HG03196 (cell line): ENCODE results near the gene XXYLT1.

Experiments used
- ATAC-seq: cut with Tn5 transposase; IDR thresholded peaks from one replicate; pipeline ENCODE4 v1.9.1; 2021; ENCODE audit not compliant: unreplicated experiment

Gene XXYLT1

GRCh38 chr3:195251336-195252065 lies 19.5 kb downstream of the XXYLT1 start:
- ATAC-seq, result no peak

GRCh38 chr3:195250473-195251251 lies 20.3 kb downstream of the XXYLT1 start:
- no peak for ATAC-seq

- ATAC-seq, result no peak
Measured at GRCh38 chr3:195249858-195250464, 21.0 kb downstream of the XXYLT1 start.

- ATAC-seq, result no peak
Measured at GRCh38 chr3:195249057-195249770, 21.7 kb downstream of the XXYLT1 start.

DNA sequence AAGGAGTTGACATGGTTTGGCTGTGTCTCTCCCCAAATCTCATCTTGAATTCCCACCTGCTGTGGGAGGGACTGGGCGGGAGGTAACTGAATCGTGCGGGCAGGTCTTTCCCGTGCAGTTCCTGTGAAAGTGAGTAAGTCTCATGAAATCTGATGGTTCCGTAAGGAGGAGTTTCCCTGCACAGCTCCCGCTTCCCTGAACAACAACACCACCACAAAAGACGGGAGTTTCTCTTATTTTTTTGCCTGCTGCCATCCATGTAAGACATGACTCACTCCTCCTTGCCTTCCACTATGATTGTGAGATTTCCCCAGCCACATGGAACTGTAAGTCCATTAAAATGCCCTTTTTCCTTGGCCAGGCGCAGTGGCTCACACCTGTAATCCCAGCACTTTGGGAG lies 22.7 kb downstream of the XXYLT1 start:
- no peak for ATAC-seq

- no peak for ATAC-seq
Measured at GRCh38 chr3:195247863-195248189, 23.1 kb downstream of the XXYLT1 start.

DNA sequence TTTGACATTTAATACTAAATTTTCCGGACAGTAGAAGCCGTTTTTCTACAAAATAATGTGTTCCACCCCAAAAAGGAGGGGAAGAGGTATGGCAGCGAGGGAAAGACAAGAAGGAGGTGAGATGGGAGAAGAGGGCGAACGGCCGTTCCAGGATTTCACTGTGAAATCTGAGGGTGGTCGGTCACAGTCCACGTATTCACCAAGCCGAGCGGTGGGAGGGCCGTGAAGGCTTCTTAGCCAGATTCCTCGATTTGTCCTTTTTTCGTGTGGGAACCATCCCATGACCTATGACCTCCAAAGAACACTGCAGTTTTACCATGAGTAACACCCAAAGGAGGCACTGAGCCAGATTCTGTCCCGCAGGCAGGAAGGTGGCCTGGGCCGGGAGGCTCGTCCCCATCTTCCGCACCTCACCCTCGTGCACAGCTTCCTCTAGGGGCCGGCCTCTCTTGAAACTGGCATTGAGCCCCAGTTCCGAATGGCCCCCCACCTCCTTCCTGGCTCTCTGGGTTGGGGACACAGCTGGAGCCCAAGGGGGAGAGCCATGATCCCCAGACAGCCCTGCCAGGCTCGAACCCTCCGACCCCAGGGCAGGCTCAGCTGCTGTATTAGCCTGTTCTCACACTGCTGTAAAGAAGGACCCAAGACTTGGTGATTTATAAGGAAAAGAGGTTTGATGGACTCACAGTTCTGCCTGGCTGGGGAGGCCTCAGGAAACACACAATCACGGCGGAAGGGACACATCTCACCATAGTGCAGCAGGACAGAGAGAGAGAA lies 23.7 kb downstream of the XXYLT1 start:
- no peak for ATAC-seq

GRCh38 chr3:195246581-195246995 lies 24.4 kb downstream of the XXYLT1 start:
- no peak for ATAC-seq

DNA sequence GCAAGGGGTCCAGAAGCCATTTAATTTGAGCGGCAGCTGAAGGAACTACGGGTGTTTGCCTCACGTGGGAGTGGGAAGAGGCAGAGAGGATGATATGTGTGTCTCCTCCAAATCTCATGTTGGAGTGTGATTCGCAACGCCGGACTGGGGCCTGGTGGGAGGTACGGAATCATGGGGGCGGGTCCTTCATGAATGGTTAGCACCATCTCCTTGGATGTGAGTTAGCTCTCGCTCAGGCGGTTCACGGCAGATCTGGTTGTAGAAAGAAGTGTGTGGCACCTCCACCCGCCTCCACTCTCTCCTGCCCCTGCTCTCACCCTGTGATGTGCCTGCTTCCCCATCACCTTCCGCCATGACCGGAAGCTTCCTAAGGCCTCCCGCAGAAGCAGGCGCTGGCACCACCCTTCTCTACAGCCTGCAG lies 25.4 kb downstream of the XXYLT1 start:
- ATAC-seq, result no peak

- ATAC-seq, result no peak
Measured at GRCh38 chr3:195241592-195242355, 29.2 kb downstream of the XXYLT1 start.

DNA sequence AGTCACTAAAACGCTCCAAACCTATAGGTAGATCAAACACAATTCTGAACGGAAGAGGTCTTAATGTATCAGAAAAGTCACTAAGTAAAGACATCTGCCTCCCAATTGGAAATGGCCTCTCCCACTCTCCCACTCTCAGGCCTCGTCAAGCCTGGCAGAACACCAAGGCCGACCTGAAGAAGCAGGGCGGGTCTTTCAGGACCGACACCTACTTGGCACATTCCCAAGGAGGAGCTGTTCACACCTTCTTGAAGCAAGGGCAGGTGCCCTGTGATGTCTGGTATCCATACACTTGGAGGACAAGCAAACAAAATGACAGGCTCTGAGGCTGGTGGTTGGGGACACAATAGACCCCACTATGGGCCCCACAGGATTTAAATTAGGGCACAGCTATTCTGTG lies 30.0 kb downstream of the XXYLT1 start:
- no peak for ATAC-seq

- no peak for ATAC-seq
Measured at GRCh38 chr3:195240171-195240701, 30.7 kb downstream of the XXYLT1 start.

DNA sequence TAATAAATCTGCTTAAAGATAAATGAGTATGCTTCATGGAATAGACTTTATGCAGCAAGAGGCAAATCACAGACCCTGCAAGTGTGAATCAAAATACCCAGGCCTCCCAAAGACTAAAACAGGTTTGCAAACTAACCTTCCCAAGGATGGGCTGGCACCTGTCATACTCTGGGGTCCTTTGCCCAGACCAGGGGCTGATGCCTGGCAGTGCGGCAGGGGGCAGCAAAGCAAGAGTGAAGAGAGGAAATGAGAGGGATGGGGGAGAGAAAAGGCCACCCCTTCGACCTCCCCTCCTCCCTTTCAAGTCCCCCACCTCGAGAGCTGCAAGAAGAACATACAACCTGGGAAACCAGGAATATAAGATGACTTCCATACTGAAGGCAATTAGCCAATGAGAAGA lies 31.8 kb downstream of the XXYLT1 start:
- ATAC-seq, result no peak

DNA sequence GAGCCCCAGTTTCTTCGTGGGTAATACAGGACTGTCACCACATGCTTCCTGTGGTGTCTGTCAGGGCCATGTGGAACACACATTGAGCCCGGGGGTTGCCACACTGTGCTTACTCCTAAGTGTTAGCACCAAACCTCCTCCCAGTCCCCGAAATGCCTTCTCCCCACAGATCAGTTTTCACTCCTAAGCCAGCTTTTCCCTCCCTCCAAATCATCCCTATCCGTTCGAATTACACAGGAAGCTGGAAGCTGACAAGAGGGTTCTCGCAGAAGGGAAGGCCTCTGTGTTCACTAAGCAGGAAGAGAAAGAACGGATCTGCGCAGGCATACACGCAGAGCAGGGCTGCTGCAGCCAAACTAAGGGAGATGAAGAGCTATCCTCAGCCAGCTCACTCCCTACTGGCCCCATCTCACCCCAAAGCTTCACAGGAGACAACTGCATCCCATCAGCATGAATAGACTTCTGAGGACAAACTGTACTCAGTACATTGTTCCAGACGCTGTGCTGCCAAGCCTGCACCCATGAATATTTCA lies 32.3 kb downstream of the XXYLT1 start:
- ATAC-seq, result no peak

- ATAC-seq, result no peak
Measured at GRCh38 chr3:195238081-195238571, 32.8 kb downstream of the XXYLT1 start.

DNA sequence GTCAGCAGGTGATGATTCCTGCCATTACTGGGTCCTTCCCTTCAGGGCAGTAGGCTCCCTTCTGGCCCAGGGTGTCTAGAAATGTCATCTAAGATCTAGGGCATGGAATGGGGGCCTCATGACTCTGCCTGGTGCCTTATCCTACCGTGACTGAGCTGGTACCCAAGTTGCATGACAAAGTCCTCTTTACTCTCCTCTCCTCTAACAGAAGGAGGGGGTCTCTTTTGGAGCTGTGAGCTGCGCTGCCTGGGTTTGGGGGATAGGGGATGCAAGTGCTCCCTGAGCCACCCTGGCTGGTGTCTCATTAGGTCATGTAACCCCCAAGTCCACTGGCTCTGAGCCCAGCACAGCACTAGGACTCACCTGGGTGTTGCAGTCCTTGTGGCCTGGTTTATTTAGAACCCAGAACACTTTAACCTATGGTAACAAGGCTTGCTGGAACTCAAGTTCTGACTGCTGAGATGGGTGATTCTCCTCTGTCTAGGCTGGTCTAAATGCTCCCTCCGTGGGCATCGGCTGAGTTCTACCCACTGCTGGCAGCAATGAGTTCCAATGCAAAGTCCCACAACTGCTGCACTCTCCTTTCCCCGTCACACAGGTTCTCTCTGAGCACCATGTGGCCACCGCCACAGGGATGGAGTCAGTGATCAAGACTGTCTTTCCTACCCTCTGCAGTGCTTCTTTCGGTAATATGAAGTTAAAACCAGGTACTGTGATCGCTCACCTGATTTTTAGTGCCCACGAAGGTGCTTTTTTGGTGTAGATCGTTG lies 34.0 kb downstream of the XXYLT1 start:
- ATAC-seq, result no peak

- ATAC-seq, result no peak
Measured at GRCh38 chr3:195236076-195236798, 34.7 kb downstream of the XXYLT1 start.

GRCh38 chr3:195230244-195230643 lies 40.7 kb downstream of the XXYLT1 start:
- no peak for ATAC-seq
